SK-N-MC (cell line): ENCODE measurements around the gene CLEC10A.

ENCODE experiments used
- DNase-seq: peaks from one replicate; pipeline ENCODE4 v3.0.0-alpha.2; 2011; ENCODE audit warnings: low read depth, low spot score
- H3K27ac ChIP-seq: fragments of 200-600 bp; sonication (generic); 2 replicates; pipeline ENCODE4 v1.5.1; 2016; ENCODE audit warnings: mixed run types
- H3K36me3 ChIP-seq: fragments of 200-600 bp; sonication (generic); 2 replicates; pipeline ENCODE4 v1.6.1; 2017; ENCODE audit warnings: antibody characterized with exemption, low read length, mixed read lengths; ENCODE audit not compliant: insufficient read depth
- H3K4me3 ChIP-seq: fragments of 200-600 bp; sonication (generic); 2 replicates; pipeline ENCODE4 v1.5.1; 2016
- H3K9ac ChIP-seq: fragments of 200-600 bp; sonication (generic); 2 replicates; pipeline ENCODE4 v1.8.0; 2017; ENCODE audit warnings: mixed run types, mixed read lengths; ENCODE audit not compliant: insufficient read length
- H3K9me3 ChIP-seq: fragments of 200-600 bp; sonication (generic); 2 replicates; pipeline ENCODE4 v1.6.1; 2017; ENCODE audit warnings: low read depth, mild to moderate bottlenecking, antibody characterized with exemption, low read length, moderate library complexity, mixed read lengths
- EZH2 ChIP-seq: fragments of 200-600 bp; sonication (generic); IDR thresholded peaks from one replicate; pipeline ENCODE4 v1.6.1; 2017; ENCODE audit warnings: antibody characterized with exemption
- FOXP2 ChIP-seq: optimal IDR thresholded peaks from 2 replicates; pipeline ENCODE3; 2011; ENCODE audit warnings: mild to moderate bottlenecking, moderate library complexity; ENCODE audit not compliant: insufficient read depth; ENCODE audit errors: extremely low read length, control extremely low read depth
- POLR2AphosphoS5 ChIP-seq: IDR thresholded peaks from 2 replicates; pipeline ENCODE4 v1.6.1; 2012; ENCODE audit warnings: mild to moderate bottlenecking, low read depth, low read length, borderline replicate concordance

The CLEC10A gene

GRCh38 chr17:7041607-7042500, 38.2 kb downstream of the CLEC10A start:
- Histone ChIP-seq H3K9ac (no peak overlapping the region), H3K4me3 (no peak overlapping the region), H3K36me3 (no peaks in the 10 kb centered on the region), H3K9me3 (no peaks in the 10 kb centered on the region), H3K27ac (no peak overlapping the region)
- TF ChIP-seq FOXP2 (no peak), EZH2 (no peak), POLR2AphosphoS5 (no peak)
- no peak for DNase-seq

GRCh38 chr17:7039832-7040231, 40.2 kb downstream of the CLEC10A start:
- no peak overlapping the region for H3K27ac ChIP-seq

GRCh38 chr17:7038025-7038862, 41.8 kb downstream of the CLEC10A start:
- H3K4me3 ChIP-seq, result no peak overlapping the region
- H3K27ac ChIP-seq, result no peak overlapping the region
- DNase-seq, result no peak
- no peaks in the 10 kb centered on the region for H3K36me3 ChIP-seq
- H3K9me3 ChIP-seq, result no peaks in the 10 kb centered on the region
- TF ChIP-seq EZH2 (no peak), POLR2AphosphoS5 (no peak; the same call in 1 of the 2 replicates), FOXP2 (no peak)
- no peak overlapping the region for H3K9ac ChIP-seq

More at GRCh38 chr17:7039832-7040231, 40.2 kb downstream of the CLEC10A start:
- TF ChIP-seq POLR2AphosphoS5 (no peak), EZH2 (no peak), FOXP2 (no peak)
- Histone ChIP-seq H3K9me3 (no peaks in the 10 kb centered on the region), H3K9ac (no peak overlapping the region), H3K4me3 (no peak overlapping the region), H3K36me3 (no peaks in the 10 kb centered on the region)
- no peak for DNase-seq

- TF ChIP-seq EZH2 (no peak), POLR2AphosphoS5 (peak; percentile 82), FOXP2 (no peak)
- peak within 1 kb of the TSS; percentile 77 for H3K27ac ChIP-seq
- H3K4me3 ChIP-seq, result peak within 1 kb of the TSS; percentile 94
Observed at GRCh38 chr17:7035591-7036368, 44.3 kb downstream of the CLEC10A start, which contains the start of gene SLC16A13. Gene SLC16A13 (plus strand): TSS chr17:7036015. CDS start chr17:7036383, 368 bp downstream.

GRCh38 chr17:7034955-7035590, 45.0 kb downstream of the CLEC10A start:
- Histone ChIP-seq H3K27ac (peak overlapping the region; percentile 77), H3K36me3 (no peaks in the 10 kb centered on the region), H3K9ac (peak overlapping the region; percentile 85), H3K9me3 (no peaks in the 10 kb centered on the region), H3K4me3 (peak overlapping the region; percentile 94)
- TF ChIP-seq POLR2AphosphoS5 (no peak), FOXP2 (no peak), EZH2 (no peak)
- no peak for DNase-seq

More at GRCh38 chr17:7035591-7036368, 44.3 kb downstream of the CLEC10A start, which contains the start of gene SLC16A13:
- no peaks in the 10 kb centered on the region for H3K36me3 ChIP-seq
- H3K9me3 ChIP-seq, result no peaks in the 10 kb centered on the region
- H3K9ac ChIP-seq, result peak within 1 kb of the TSS; percentile 85
- peak; percentile 65 for DNase-seq

GRCh38 chr17:7029659-7030058, 50.4 kb downstream of the CLEC10A start:
- H3K4me3 ChIP-seq, result no peak overlapping the region
- H3K9ac ChIP-seq, result no peak overlapping the region
- peak overlapping the region; percentile 44 for H3K27ac ChIP-seq
- no peaks in the 10 kb centered on the region for H3K9me3 ChIP-seq
- no peaks in the 10 kb centered on the region for H3K36me3 ChIP-seq
- TF ChIP-seq FOXP2, result no peak
- TF ChIP-seq POLR2AphosphoS5, result no peak
- TF ChIP-seq EZH2, result no peak
- DNase-seq, result no peak

- no peak for DNase-seq
- TF ChIP-seq POLR2AphosphoS5, result no peak
- TF ChIP-seq EZH2, result no peak
- TF ChIP-seq FOXP2, result no peak
- no peaks in the 10 kb centered on the region for H3K9me3 ChIP-seq
Observed at GRCh38 chr17:7029096-7029495, 51.0 kb downstream of the CLEC10A start.

GRCh38 chr17:7027335-7027734, 52.7 kb downstream of the CLEC10A start:
- H3K9me3 ChIP-seq, result no peaks in the 10 kb centered on the region
- no peak for DNase-seq
- no peak overlapping the region for H3K9ac ChIP-seq
- TF ChIP-seq EZH2 (no peak), POLR2AphosphoS5 (no peak), FOXP2 (no peak)
- no peak overlapping the region for H3K27ac ChIP-seq
- no peak overlapping the region for H3K4me3 ChIP-seq
- no peaks in the 10 kb centered on the region for H3K36me3 ChIP-seq

More at GRCh38 chr17:7029096-7029495, 51.0 kb downstream of the CLEC10A start:
- Histone ChIP-seq H3K4me3 (no peak overlapping the region), H3K27ac (peak overlapping the region; percentile 44), H3K9ac (no peak overlapping the region), H3K36me3 (no peaks in the 10 kb centered on the region)
